GM18507 (cell line): ENCODE results near the gene FAM184A.

Experiments
- DNase-seq: peaks from one replicate; pipeline ENCODE4 v3.0.0; 2011; ENCODE audit warnings: low read depth; ENCODE audit not compliant: insufficient read length; ENCODE audit errors: extremely low spot score
- FAIRE-seq: peaks from 2 replicates; lab custom pipeline; 2011; peaks lifted over from hg19 to GRCh38; lab: Jason Lieb, UNC

Gene FAM184A

DNA sequence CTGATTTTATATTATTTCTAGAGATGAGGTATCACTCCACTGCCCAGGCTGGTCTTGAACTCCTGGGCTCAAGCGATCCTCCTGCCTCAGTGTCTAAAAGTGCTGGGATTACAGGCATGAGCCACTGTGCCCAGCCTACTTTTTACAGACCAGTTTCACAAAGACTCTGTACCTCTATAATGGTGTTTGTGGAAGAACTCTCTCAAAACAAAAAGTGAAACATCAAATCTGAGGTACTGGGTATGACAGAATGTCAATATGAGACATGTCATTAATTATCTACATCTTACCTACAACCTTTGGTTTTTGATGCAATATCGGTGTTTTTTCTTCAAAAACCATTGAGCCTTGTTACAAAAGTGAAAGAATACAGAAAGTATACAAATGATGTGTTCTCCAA is 94.1 kb downstream of the FAM184A start:
- FAIRE-seq (no peak), DNase-seq (no peak)

DNA sequence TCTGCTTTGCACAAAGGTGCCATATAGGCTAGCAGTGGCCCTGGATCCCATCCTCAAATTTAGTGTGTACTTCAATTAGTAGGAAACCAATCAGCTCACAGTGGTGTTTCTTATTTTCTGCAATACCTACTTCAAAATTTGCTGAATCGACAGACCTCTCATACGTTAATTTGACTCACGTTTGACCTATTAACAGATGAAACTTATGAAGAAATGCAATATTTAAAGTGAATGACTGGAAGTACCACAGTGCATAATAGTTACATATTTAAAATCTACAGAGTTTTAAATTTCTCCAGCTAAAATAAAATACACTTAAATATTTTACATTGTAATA is 95.9 kb downstream of the FAM184A start:
- FAIRE-seq (no peak), DNase-seq (no peak)

DNA sequence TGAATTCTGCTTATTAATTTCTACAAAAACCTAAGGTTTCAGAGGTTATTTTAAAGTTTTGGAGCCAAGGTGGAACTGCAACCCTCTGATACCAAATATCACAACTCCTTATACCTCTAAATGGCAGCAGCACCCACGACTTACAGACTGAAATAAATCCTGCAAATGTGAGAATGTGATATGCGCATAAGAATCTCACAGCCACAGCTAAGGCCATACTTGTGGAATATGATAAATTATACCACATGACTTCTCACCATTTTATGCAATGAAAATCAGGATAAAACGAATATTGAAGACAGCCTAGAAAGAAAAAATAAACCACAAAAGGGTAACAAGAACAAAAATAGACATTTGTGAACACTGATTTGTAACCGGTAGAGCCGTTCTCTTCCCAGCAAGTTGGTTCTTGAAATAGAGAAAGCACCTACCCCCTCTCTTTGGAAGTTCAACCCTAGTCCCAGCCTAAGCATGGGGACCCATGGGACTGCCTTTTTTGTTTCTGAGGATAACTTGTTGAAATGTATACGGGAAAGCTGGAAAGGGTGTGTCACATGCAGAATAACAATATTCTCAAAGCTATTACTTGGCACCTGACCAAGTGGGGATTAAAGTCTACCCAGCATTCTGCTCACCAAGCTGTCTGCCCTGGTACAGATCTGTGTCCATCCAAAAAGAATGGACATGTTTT is 96.4 kb downstream of the FAM184A start:
- FAIRE-seq = no peak
- no peak for DNase-seq

DNA sequence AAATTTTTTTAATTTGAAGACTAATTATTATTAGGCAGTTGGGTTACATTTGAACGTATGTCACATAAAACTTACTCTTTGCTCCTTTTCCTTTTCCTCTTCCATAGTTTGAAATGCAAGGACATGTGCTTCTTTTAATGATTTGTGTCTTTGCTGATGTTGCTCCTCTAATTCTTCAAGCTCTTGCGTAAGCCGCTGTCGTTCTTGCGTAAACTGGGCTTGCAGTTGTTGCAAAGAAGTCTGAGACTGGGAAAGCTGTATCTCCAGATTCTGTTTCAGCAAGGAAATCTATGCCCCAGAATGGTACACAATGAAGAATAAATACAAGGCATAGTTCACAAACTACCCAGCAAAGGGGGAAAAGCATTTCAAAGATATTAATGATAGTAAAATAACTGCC is 98.4 kb downstream of the FAM184A start:
- DNase-seq (no peak), FAIRE-seq (no peak)

DNA sequence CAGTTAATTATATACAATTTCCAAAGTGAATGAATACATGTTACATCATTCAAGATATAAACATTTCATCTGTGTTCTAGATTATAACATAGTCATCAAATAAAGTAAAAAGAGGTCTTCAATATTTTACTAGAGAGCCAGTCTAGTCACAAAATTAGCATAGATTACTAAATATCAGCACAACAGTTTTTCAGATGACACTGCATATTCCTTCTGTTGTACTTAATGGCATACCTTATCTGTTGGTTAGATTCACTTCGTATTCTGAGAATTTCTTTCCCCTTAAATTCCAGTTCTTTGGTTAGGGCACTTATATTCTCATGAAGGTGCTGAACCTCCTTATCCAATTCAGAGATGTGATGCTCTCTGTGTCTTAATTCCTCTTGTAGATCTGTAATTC is 103.7 kb downstream of the FAM184A start:
- DNase-seq (no peak), FAIRE-seq (no peak)

DNA sequence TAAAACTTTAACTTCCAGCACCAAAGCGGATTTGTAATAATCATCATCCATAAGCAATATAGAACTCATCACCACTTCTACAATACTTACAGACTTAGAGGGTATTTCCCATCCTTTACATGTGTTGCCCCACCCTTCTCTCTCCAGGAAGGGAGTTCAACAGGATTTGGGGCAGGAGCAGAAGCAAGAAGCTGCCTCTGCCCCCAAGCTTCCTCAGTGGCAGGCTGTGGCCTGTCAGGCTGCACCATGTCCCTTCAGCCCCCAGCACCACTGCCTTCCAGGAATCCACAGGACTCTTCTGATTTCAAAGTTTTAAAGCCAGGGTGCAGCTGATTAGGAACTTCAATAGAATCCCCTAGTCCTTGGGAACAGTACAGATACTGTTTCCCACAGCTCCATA is 106.8 kb downstream of the FAM184A start:
- no peak for DNase-seq
- FAIRE-seq = no peak

DNA sequence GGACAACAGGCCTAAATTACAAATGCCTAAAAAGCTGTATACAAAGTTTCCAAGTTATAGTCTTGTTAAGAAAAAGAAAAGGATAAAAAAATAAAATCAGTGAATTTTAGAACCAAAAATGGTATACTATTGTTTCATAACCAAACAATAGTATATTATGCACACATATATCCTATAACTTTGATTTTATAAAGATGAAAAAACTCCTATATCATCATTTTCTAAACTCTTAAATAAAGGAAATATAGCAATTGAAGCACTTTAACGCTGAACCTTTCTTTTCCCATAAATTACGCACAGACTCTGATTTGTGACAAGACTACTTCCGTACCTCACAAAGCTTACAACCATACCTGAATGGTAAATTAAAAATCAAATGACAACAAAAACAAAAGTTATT is 107.6 kb downstream of the FAM184A start:
- no peak for DNase-seq
- no peak for FAIRE-seq

DNA sequence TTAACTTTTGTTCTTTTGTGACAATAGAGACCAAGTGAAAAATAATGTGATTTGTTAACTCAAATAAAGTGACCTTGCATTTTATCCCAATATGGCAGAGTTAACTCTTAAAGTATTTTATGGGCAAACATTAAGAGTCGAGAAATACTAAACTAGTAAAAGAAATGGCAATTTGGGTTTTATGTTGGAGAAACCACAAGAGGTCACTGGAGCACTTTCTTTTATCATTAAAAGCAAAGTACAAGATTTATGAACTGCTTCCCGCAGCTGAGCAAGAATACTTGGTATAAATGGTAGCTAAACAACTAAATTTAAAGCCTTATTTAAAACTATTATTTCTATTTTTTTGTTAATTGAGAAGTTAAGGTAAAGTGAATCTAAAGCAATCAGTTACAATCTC is 110.0 kb downstream of the FAM184A start:
- no peak for FAIRE-seq
- DNase-seq = no peak

DNA sequence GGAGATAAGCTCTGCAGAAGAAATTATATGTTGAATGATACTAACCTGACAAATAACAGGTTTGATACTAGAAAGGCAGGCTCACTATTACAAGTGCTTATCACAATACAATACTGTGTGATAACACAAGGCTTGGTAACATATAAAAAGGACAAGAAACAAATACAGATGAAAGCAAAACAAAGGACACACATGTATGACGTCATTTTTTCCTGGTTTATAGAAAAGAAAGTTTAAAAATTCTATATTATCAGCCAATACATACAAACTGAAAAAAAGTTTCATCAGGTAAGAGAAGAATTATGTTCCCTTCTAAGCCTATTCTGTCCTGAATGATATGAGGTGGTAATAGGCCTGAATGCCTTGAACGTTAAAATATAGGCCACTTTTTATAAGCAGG is 111.2 kb downstream of the FAM184A start:
- DNase-seq = no peak
- FAIRE-seq = no peak

DNA sequence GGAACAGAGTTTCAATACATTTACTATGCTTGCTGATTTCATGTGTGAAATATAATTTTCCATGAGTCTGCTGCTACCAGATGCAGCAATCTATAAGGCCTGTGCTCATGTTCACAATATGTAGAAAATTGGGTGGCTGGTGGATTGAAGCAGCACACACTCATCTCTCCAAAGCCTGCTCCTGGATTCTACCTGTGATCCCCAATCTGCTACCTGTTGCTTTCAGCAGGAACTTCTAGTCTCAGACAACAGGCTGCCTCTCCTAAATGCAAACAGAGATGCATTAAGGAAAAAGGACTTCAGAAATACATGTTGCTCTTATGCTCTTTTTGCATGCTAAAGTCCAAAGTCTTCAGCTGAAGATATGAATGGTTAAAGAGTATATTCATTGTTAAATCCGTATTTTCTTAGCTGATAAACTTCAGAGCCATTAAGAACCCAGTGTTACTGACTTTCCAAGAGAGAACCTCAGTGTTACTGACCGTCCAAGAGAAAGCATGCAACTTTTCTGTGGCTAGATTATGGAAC is 112.6 kb downstream of the FAM184A start:
- no peak for DNase-seq
- no peak for FAIRE-seq

DNA sequence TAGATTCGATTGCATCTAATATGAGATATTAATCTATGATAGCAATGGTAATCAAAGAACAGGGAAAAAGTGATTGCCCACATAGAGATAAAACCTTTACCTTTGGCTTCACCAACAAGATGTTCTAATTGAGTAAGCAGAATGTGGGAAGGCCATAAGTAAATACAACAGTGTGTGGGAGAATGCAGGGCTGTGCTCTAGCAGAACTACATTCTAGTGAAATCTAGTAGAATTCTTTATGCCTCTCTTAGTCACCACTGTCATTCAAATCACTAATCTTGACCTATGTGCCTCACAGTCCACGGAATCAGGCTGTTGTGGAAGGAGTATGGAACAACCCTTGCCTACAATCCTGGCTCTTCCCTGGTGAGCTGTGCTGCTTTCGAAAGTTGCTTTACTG is 113.1 kb downstream of the FAM184A start:
- FAIRE-seq = no peak
- no peak for DNase-seq

DNA sequence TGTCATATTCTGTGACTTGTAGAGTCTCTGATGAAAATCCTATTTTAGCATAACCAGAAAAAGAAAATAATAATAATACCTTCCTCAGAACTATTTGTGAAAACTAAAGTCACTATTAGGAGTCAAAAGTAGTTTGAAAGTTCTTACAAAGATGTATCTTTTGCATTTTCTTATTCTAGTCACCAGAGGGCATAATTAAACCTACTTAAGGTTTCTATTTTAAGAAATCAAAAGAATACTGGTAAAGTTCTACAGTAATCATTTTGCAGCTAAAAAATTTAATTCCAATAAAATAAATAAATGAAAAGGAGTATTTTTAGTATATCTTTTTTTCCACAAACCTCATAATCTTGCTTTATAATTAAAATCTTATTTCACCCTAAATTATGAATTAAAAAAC is 115.5 kb downstream of the FAM184A start:
- DNase-seq (no peak), FAIRE-seq (peak; percentile 9)

DNA sequence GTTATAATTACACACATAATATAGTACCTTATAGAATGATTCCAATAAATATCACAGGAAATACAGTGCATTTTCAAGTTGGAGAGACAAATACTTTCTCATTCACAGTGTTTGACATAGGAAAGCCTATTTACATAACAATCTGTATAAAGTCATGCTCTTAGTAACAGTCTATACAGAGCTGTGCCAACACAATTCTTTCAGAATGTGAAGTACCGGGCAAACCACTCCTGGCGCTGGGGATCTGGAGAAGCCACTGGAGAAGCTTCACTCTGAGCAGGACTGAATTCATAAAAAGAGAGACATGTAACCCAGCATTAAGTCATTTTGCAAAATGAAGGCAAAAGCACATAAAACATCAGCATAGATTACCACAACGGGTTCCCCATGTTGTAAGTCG is 118.6 kb downstream of the FAM184A start:
- FAIRE-seq (no peak), DNase-seq (no peak)

DNA sequence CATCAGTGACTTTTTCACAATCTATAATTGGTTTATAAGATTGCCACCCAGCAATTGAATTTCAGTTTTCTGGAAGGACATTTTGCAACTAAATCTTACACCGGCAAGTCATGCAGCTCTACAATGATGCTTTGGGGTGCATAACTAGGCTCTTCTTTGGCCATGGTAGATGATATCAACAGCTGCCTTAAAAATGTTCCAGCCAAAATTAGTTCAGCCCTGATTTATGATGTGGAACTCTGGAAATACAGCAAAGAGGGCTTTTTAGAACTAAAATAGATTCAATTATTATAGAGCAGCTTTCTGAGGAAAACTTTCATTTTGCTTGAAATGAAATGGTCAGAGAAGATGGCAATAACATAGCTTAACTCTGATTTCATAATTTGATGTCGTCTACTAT is 125.1 kb downstream of the FAM184A start:
- FAIRE-seq = no peak
- no peak for DNase-seq

DNA sequence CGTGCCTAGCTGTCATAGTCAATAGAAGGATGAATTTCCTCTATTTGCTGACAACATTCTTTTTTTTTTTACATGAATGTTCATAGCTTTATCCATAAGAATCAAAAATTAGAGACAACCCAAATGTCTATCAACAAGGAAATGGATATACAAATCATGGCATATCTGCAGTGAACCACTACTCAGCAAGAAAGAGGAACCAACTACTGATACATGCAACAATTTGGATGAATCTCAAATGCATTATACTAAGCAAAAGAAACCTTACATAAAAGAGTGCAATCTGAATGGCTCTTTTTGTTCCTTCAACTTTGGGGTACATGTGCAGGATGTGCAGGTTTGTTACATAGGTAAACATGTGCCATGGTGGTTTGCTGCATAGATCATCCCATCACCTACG is 125.8 kb downstream of the FAM184A start:
- no peak for FAIRE-seq
- DNase-seq = no peak

DNA sequence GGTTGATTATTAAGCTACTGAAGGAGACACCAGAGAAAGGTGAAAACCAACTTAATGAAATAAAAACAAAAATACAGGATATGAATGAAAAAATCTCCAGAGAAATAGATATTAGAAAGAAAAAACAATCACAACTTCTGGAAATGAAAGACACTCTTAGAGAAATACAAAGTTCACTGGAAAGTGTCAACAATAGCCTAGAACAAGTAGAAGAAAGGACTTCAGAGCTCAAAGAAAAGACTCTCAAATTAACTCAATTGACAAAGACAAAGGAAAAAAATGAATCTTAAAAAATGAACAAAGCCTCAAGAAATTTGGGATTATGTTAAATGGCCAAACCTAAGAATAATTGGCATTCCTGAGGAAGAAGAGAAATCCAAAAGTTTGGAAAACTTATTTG is 133.2 kb downstream of the FAM184A start:
- FAIRE-seq (peak; percentile 31), DNase-seq (no peak)

DNA sequence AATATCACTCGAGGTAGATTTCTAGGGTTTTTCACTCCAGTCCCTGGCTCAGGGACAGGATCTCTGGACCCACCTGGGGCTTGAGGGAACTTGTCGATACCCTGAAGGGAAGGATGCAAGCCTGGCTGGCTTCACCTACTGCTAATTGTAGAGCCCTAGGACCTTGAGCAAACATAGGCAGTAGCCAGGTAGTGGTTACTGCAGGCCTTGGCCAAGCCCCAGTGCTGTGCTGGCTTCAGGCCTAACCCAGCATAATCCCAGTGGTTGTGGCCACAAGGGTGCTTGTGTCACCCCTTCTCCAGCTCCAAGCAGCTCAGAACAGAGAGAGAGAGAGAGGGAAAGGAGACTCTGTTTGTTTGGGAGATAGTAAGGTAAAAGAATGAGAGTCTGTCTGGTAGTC is 137.7 kb downstream of the FAM184A start:
- FAIRE-seq (no peak), DNase-seq (no peak)

DNA sequence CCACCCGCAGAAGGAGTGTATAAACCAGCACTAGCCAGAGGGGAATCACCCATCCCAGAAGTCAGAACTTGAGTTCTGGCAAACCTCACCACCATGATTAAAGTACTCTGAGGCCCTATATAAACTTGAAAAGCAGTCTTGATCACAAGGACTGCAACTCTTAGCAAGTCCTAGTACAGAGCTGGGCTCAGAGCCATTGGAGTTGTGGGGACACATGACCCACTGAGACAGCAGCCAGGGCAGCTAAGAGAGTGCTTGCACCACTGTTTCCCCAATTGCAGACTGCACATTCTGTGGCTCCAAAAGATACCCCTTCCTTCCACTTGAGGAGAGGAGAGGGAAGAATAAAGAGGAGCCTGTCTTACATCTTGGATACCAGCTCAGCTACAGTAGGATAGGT is 138.8 kb downstream of the FAM184A start:
- FAIRE-seq = no peak

DNA sequence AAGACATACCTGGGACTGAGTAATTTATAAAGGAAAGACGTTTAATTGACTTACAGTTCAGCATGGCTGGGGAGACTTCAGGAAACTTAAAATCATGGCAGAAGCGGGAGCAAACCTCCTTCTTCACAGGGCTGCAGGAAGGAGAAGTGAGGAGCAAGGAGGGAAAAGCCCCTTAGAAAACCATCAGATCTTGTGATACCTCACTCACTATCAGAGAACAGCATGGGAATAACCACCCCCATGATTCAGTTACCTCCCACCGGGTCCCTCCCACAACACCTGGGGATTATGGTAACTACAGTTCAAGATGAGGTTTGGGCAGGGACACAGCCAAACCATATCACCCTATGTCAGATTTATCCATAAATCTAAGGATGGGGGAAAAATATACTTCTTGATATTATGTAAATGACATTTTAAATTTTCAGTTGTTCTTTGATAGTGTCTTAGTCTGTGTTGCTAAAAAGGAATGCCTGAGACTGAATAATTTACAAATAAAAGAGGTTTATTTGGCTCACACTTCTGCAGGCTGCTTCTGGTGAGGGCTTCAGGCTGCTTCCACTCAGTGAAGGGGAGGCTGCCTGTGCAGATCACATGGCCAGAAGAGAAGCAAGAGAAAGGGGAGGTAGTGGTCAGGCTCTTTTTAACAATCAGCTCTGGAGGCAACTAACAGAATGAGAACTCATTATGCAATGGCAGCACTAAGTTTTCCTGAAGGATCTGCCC is 142.3 kb downstream of the FAM184A start:
- DNase-seq = no peak
- FAIRE-seq = no peak

More for the DNA sequence above, 138.8 kb downstream of the FAM184A start:
- DNase-seq = no peak

DNA sequence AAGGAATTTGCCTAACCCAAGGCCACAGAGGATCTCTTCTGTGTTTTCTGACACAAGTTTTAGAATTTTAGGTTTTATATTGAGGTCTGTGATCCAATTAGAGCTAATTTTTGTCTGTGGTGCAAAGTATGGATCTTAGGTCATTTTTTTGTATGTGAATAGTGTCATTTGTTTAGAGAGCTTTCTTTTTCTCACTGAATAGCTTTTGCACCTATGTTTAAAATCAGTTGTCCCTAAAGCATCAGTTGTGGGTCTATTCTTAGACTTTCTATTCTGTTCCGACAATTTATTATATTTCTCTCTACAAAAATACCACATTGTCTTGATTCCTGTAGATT is 143.2 kb downstream of the FAM184A start:
- no peak for DNase-seq
- FAIRE-seq = no peak
